AG10803 (cell line): ENCODE data around the gene DPH7.
"Not testable (repeated sequence)": the region's sequence is repeated elsewhere in the genome, so short reads cannot be mapped to it uniquely, and the experiment has no call there.

ENCODE experiments used
- DNase-seq: peaks from one replicate; pipeline ENCODE4 v3.0.0; 2010; ENCODE audit warnings: low read depth
- H3K4me3 ChIP-seq: 2 replicates; pipeline ENCODE4 v1.5.1; 2011; ENCODE audit warnings: mild to moderate bottlenecking, low read length, control low read depth
- TF ChIP-seq, protein P1 (sequence below): conservative IDR thresholded peaks from 2 replicates; pipeline ENCODE4 v1.5.1; 2011; ENCODE audit warnings: mild to moderate bottlenecking, low read length, control low read depth, inconsistent platforms

Gene DPH7

DNA sequence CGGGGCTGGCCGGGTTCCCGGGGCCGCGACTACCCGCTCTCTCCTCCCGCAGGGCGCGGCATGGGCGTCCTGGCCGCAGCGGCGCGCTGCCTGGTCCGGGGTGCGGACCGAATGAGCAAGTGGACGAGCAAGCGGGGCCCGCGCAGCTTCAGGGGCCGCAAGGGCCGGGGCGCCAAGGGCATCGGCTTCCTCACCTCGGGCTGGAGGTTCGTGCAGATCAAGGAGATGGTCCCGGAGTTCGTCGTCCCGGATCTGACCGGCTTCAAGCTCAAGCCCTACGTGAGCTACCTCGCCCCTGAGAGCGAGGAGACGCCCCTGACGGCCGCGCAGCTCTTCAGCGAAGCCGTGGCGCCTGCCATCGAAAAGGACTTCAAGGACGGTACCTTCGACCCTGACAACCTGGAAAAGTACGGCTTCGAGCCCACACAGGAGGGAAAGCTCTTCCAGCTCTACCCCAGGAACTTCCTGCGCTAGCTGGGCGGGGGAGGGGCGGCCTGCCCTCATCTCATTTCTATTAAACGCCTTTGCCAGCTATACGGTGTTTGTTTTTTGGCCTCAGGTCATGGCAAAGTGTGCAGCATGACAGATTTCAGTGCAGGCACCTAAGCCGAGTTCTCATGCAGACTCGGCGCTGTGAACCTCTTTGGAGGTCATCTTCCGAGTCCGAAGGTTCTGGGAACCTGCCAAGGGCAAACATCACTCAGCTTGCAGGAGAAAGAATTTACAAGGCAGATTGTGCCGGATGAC, 26.5 kb downstream of the DPH7 start:
- TF ChIP-seq, protein P1, sequence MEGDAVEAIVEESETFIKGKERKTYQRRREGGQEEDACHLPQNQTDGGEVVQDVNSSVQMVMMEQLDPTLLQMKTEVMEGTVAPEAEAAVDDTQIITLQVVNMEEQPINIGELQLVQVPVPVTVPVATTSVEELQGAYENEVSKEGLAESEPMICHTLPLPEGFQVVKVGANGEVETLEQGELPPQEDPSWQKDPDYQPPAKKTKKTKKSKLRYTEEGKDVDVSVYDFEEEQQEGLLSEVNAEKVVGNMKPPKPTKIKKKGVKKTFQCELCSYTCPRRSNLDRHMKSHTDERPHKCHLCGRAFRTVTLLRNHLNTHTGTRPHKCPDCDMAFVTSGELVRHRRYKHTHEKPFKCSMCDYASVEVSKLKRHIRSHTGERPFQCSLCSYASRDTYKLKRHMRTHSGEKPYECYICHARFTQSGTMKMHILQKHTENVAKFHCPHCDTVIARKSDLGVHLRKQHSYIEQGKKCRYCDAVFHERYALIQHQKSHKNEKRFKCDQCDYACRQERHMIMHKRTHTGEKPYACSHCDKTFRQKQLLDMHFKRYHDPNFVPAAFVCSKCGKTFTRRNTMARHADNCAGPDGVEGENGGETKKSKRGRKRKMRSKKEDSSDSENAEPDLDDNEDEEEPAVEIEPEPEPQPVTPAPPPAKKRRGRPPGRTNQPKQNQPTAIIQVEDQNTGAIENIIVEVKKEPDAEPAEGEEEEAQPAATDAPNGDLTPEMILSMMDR: no peak
- peak overlapping the region; percentile 79 for H3K4me3 ChIP-seq

DNA sequence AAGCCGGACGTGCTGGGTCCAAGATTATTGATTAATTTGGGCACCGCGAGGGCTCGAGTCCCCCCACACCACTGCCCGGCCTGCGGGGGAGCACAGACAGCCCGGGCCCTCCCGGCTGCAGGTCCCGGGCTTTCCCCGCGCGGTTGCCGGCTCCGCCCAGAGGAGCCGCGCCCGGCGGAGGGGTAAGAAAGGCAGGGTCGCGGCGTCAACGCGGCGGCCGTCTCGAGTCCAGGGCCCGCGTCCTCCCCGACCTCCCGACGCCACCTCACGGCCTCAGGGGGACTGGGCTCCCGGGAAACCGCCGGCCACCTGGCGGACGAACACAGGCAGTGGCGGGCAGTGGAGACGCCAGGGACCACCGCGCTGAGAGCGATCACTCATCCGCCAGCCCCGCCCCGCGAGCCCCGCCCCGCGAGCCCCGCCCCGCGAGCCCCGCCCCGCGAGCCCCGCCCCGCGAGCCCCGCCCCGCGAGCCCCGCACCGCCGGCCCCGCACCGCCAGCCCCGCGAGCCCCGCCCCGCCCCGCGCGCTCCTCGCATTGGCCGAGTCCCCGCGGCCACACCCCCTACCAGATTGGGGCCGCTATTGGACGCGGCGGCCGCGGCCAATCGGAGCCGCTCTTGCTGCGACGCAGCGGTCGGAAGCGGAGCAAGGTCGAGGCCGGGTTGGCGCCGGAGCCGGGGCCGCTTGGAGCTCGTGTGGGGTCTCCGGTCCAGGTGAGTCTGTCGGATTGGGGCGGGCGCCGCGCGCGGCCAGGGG, 27.3 kb downstream of the DPH7 start, which contains the start of gene MRPL41:
TSS of gene MRPL41 (plus strand) at position 616 of the 758 bp plus-strand sequence. CDS start 203 bp downstream, outside the sequence.
- peak within 1 kb of the TSS; percentile 79 for H3K4me3 ChIP-seq
- TF ChIP-seq, protein P1: peak; percentile 53
- peak; percentile 75 for DNase-seq

More for the DNA sequence above, 26.5 kb downstream of the DPH7 start:
- DNase-seq: peak; percentile 8

DNA sequence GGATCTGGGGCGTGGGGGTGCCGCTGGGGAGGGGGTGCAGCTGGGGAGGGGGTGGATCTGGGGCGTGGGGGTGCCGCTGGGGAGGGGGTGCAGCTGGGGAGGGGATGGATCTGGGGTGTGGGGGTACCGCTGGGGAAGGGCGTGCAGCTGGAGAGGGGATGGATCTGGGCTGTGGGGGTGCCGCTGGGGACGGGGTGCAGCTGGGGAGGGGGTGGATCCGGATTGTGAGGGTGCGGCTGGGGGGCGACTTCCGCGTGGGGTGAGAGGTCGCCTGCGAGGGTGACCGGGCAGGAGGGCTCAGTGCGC, 27.8 kb downstream of the DPH7 start:
- DNase-seq: not testable (repeated sequence)
- peak overlapping the region; percentile 67 for H3K4me3 ChIP-seq

DNA sequence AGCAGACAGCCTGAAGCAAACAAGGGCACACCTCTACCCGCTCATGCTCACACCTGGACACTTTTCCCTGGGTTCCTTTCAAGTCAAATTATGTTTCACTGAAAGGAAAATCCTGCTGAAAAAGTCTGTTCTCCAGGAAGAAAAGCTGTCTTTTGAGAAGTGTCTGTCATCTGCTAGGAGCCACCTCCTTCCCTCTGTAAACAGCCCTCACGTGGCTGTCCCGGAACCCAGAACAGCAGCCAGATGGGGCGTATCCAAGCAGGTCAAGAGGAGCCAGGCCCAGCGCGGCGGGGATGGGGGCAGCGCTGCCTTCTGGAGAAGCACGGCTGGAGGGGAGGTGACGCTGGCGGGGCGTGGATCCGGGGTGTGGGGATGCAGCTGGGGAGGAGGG, 28.5 kb downstream of the DPH7 start, which contains the start of gene PNPLA7:
TSS of gene PNPLA7 (minus strand) at position 172 of the 391 bp plus-strand sequence. CDS start 205 bp downstream, outside the sequence.
- TF ChIP-seq, protein P1: no peak
- H3K4me3 ChIP-seq: peak within 1 kb of the TSS; percentile 67
- peak; percentile 62 for DNase-seq

DNA sequence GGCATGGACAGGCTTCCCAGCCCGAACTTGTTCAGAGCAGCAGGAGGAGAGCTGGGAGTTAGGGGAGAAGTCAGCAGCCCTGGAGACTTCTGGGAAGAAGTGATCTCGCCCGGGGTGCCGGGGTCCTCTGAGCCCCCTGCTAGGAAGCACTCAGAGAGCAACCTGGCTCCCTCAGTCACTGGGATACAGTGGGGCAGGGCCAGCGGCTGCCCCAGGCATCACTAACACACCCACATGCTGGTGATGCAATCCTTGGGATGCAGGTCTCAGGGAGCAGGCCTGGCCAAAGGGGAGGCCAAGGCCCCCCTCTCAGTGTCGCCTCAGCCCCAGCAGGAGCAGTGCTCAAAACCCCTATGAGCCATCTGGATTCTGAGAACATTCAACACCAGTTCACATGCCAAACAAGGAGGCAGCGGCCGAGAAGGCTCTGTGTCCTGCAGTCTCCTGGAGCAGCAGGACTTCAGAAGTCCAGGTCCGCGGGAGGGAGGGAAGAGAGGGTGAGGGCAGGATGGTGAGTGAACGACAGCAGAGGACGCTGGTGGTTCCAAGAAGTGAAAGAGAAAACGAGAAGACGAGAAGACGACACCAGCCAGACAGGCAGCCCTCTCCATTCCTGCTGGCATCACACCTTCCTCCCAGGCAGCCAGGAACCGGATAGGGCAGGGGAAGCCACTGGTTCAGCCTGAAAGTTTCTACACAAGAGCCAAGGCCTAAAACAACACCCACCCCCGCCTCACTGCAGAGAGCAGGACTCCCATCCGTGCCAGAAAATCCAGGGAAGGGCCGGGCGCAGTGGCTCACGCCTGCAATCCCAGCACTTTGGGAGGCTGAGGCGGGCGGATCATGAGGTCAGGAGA, 30.8 kb downstream of the DPH7 start:
- no peak for DNase-seq
- H3K4me3 ChIP-seq: no peak overlapping the region
- TF ChIP-seq, protein P1: no peak

DNA sequence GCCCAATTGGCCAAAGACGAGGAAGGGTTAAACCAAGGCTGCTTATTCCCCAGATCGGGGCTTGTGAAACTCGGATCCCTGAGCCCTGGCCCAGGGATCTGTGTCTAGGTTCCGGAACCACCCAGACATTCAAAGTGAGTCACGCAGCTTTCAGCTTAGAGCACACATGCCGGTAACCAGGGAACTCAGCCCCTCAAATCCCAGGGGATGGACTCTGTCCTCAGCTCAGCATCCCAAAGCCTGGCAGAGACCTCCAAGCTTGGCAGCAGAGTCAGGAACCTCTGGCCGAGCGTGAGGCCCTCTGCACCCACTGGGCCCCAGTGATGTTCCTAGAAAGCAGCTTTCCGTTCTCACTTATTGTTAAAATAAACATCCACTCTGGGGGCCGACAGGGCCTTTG, 33.6 kb downstream of the DPH7 start:
- DNase-seq: peak; percentile 78
- H3K4me3 ChIP-seq: no peak overlapping the region
- TF ChIP-seq, protein P1: no peak

DNA sequence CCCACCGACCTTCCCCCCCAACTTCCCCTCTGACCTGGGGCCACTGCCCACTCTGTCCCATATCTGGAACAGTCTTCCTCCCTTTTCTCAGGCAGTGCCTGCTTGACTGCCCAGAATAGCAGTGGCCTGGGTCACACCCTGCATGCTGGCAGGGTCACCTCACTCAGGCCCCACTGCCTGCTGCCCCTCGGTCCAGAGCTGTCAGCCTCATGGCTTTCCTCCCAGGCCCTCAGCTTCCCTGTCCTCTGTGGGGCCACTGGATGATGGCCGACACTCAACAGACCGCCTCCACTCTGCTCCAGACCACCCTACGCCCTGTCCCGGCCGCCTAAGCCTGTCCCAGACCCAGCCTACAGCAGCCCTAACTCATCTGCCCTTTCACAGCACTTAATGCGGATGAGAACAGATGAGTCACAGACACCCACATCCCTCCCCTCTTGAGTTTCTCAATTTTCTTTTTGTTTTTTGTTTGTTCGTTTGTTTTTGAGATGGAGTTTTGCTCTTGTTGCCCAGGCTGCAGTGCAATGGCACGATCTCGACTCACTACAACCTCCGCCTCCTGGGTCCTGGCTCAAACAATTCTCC, 34.5 kb downstream of the DPH7 start:
- DNase-seq: peak; percentile 50
- no peak overlapping the region for H3K4me3 ChIP-seq
- TF ChIP-seq, protein P1: no peak
